ENCODE measurements around the gene PNPLA7.

DNA sequence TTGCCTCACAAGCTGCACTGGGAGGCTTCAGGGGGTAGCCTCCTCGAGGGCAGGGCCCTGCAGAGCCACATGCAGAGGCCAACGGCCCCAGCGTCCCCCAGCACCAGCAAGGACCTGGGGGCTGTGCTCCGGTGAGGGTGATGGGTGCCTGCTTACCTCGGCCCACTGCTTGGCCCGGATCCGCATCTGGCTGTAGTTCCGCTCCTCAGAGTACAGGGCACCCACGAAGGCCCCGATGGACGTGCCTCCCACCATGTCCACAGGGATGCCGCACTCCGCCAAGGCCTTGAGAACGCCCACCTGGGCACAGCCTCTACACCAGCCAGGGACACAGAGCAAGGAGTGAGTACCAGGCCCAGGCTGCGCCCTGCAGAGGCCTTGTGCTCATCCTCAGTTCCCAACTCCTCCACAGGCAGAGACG is 83.0 kb downstream of the PNPLA7 start:
- TF ChIP-seq POLR2AphosphoS5 (IDR thresholded peaks at IDR 0.05; ENCODE audit: low read depth, low read length) = no peak
- TF ChIP-seq, protein P1, sequence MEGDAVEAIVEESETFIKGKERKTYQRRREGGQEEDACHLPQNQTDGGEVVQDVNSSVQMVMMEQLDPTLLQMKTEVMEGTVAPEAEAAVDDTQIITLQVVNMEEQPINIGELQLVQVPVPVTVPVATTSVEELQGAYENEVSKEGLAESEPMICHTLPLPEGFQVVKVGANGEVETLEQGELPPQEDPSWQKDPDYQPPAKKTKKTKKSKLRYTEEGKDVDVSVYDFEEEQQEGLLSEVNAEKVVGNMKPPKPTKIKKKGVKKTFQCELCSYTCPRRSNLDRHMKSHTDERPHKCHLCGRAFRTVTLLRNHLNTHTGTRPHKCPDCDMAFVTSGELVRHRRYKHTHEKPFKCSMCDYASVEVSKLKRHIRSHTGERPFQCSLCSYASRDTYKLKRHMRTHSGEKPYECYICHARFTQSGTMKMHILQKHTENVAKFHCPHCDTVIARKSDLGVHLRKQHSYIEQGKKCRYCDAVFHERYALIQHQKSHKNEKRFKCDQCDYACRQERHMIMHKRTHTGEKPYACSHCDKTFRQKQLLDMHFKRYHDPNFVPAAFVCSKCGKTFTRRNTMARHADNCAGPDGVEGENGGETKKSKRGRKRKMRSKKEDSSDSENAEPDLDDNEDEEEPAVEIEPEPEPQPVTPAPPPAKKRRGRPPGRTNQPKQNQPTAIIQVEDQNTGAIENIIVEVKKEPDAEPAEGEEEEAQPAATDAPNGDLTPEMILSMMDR (IDR thresholded peaks at IDR 0.05) = no peak

All from Panc1 (cell line).